HEK293 (cell line): ENCODE results near the gene SLC30A4.

ENCODE experiments used
- BCL6B ChIP-seq: fragments of 450-650 bp; formaldehyde crosslinking; IDR thresholded peaks from 2 replicates; pipeline ENCODE4 v1.5.1; 2017; ENCODE audit warnings: missing biosample characterization, missing genetic modification characterization
- CTCF ChIP-seq: fragments of 450-650 bp; formaldehyde crosslinking; IDR thresholded peaks from 2 replicates; pipeline ENCODE4 v1.5.1; 2016; ENCODE audit warnings: missing biosample characterization, missing genetic modification characterization
- REST ChIP-seq: fragments of 450-650 bp; formaldehyde crosslinking; IDR thresholded peaks from 2 replicates; pipeline ENCODE4 v1.5.1; 2016; ENCODE audit warnings: missing biosample characterization, missing genetic modification characterization
- SALL2 ChIP-seq: fragments of 450-650 bp; formaldehyde crosslinking; IDR thresholded peaks from 2 replicates; pipeline ENCODE4 v1.5.0; 2017; ENCODE audit warnings: missing biosample characterization, mild to moderate bottlenecking, missing genetic modification characterization, borderline replicate concordance
- SP2 ChIP-seq: fragments of 450-650 bp; formaldehyde crosslinking; IDR thresholded peaks from 2 replicates; pipeline ENCODE4 v1.5.1; 2016; ENCODE audit warnings: missing biosample characterization, missing genetic modification characterization
- YY1 ChIP-seq: fragments of 450-650 bp; formaldehyde crosslinking; IDR thresholded peaks from 2 replicates; pipeline ENCODE4 v1.5.1; 2018; ENCODE audit warnings: missing biosample characterization, missing genetic modification characterization
- ZBTB1 ChIP-seq: fragments of 450-650 bp; formaldehyde crosslinking; IDR thresholded peaks from 2 replicates; pipeline ENCODE4 v1.5.1; 2016; ENCODE audit warnings: missing biosample characterization, missing genetic modification characterization
- ZNF24 ChIP-seq: fragments of 450-650 bp; formaldehyde crosslinking; IDR thresholded peaks from 2 replicates; pipeline ENCODE4 v1.5.1; 2016; ENCODE audit warnings: missing biosample characterization, missing genetic modification characterization
- ZNF274 ChIP-seq, 2 experiments: fragments of 200-500 bp in 1 of 2; fragments of 450-650 bp in 1 of 2; sonication (Bioruptor generic) in 1 of 2; formaldehyde crosslinking in 1 of 2; IDR thresholded peaks; 2 replicates each; pipeline versions ENCODE4 v1.5.1 to v1.6.1; 2014 to 2016; ENCODE audit warnings: borderline replicate concordance in 1 of 2, inconsistent platforms in 1 of 2, low read length in 1 of 2, missing biosample characterization in 1 of 2, missing genetic modification characterization in 1 of 2
- ZNF639 ChIP-seq: fragments of 450-650 bp; formaldehyde crosslinking; IDR thresholded peaks from 2 replicates; pipeline ENCODE4 v1.5.1; 2016; ENCODE audit warnings: missing biosample characterization, missing genetic modification characterization
- ZNF76 ChIP-seq: fragments of 450-650 bp; formaldehyde crosslinking; IDR thresholded peaks from 2 replicates; pipeline ENCODE4; 2016; ENCODE audit warnings: low read depth, missing biosample characterization, missing genetic modification characterization, borderline replicate concordance

GRCh38 chr15:45546789-45547188, 24.2 kb upstream of the SLC30A4 start:
- TF ChIP-seq CTCF (tag by site-specific recombination) (no peak), ZNF24 (tag by site-specific recombination) (no peak), ZNF274 (IDR thresholded peaks at IDR 0.05; ENCODE audit: low read length) (no peak), ZNF274 (tag by site-specific recombination; IDR thresholded peaks at IDR 0.05; ENCODE audit: borderline replicate concordance) (no peak), YY1 (tag by site-specific recombination) (no peak), SP2 (no peak), SALL2 (tag by site-specific recombination) (no peak), ZBTB1 (no peak), REST (tag by site-specific recombination) (no peak), BCL6B (tag by site-specific recombination) (no peak), ZNF76 (no peak), ZNF639 (no peak)
